GM21825 (cell line): Measurements from ENCODE around the gene RASGEF1C.
"Not testable (repeated sequence)": the region's sequence is repeated elsewhere in the genome, so short reads cannot be mapped to it uniquely, and the experiment has no call there.

Source experiments
- ATAC-seq: cut with Tn5 transposase; IDR thresholded peaks from one replicate; pipeline ENCODE4 v1.9.1; 2021; ENCODE audit warnings: mild to moderate bottlenecking, moderate library complexity; ENCODE audit not compliant: unreplicated experiment

The RASGEF1C gene

GRCh38 chr5:180212363-180213255 lies 3.6 kb upstream of the RASGEF1C start:
- ATAC-seq: no peak

GRCh38 chr5:180211761-180212035 lies 2.7 kb upstream of the RASGEF1C start:
- ATAC-seq: no peak

- no peak for ATAC-seq
These were observed 2.1 kb upstream of the RASGEF1C start for GRCh38 chr5:180210961-180211760.

- not testable (repeated sequence) for ATAC-seq
These were observed 1.1 kb upstream of the RASGEF1C start for GRCh38 chr5:180210077-180210476.

DNA sequence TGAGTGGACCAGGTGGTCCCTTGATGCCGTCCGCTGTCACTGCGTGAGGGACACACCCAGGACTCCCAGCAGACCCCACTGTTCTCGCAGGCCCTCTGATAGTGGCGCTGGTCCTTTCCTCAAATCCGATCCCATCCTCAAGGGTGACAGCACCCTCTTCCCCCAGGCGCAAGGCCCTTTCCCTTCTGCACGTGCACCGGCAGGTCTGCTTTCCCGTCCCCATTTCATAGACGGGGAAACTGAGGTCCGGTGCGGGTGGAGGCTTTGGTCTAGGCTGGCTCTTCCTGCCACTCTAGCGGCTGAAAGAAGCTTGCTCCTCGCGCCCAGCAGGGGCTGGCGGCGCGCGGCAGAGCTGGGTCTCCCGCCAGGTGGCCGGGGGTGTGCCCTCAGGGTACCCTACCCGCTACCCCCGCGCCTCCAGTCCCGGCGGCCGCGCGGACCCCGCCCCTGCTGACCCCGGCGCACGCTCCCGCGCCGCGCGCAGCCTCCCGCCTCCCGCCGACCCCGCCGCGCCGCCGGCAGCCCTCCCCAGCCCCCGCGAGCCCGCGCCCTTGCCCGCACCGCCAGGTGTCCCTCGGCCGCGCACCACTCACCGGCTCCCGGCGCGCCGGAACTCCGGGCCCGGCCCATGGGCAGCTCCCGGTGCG lies 453 bp downstream of the RASGEF1C start:
- ATAC-seq: peak; percentile 21

- ATAC-seq: no peak
These were observed 975 bp downstream of the RASGEF1C start for GRCh38 chr5:180208038-180208434.

- no peak for ATAC-seq
These were observed 1.4 kb downstream of the RASGEF1C start for GRCh38 chr5:180207593-180207992.

DNA sequence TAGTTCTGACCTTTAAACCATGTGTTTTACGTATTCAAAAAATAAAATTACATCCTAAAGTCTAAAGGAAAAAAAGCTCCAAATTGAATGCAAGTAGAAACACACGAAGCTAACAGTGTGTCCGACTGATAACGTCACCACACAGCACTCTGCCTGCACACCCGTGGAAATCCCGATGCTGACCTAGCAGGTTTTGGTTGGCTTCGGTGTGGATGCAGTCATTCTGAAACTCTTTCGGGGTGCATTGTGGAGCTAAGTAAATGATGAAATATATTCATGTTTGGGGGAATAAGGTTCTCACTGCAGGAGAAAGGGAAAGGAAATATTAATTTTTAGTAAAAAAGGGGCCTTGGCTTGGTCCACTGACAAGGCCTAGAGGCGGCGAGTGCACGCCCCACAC lies 2.0 kb downstream of the RASGEF1C start:
- ATAC-seq: no peak

- ATAC-seq: no peak
These were observed 3.1 kb downstream of the RASGEF1C start for GRCh38 chr5:180205916-180206315.

DNA sequence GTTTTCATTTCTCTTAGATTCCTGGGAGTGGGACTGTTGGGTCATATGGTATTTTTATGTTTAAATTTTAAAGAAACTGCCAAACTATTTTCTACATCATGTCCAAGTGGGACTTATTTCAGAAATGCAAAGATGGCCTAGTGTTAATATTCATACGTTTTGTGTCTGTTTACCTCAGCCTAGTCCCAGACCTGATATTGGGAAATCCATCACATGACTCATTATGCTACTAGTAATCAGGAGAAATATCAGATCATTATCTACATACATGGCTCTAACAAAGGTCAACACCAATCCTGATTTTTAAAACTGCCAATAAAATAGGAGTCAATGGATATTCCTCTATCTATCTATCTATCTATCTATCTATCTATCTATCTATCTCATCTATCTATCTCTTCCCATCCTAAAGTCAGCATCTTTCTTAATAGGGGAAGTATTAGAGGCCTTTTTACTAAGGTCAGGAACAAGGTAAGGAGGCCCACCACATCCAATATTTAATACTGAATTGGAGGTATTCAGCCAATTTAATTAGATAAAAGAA lies 4.7 kb downstream of the RASGEF1C start:
- no peak for ATAC-seq

DNA sequence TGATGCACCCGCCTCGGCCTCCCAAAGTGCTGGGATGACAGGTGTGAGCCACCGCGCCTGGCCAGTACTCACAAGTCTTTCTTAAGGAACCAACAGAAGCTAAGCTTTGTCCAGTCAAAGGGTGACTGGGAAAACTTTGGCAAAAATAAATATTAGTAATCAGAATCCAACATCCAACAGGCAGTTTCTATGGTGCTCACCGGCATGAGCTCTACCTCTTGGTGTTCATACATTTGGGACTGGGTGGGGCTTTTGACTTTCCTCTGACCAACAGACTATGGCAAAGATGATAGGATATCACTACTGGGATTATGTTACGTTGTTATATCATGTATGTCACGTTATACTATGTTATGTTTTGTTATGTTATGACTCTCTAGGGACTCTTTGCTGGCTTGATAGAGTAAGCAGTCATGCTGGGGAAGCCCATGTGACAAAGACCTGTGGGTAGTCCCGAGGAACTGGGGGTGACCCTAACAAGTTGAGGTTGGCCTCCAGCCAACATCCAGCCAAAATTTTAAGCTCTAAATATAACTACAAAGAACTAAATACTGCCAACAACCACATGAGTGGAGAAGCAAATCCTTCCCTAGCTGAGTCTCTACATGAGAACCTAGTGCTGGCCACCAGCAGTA lies 6.0 kb downstream of the RASGEF1C start:
- ATAC-seq: no peak

DNA sequence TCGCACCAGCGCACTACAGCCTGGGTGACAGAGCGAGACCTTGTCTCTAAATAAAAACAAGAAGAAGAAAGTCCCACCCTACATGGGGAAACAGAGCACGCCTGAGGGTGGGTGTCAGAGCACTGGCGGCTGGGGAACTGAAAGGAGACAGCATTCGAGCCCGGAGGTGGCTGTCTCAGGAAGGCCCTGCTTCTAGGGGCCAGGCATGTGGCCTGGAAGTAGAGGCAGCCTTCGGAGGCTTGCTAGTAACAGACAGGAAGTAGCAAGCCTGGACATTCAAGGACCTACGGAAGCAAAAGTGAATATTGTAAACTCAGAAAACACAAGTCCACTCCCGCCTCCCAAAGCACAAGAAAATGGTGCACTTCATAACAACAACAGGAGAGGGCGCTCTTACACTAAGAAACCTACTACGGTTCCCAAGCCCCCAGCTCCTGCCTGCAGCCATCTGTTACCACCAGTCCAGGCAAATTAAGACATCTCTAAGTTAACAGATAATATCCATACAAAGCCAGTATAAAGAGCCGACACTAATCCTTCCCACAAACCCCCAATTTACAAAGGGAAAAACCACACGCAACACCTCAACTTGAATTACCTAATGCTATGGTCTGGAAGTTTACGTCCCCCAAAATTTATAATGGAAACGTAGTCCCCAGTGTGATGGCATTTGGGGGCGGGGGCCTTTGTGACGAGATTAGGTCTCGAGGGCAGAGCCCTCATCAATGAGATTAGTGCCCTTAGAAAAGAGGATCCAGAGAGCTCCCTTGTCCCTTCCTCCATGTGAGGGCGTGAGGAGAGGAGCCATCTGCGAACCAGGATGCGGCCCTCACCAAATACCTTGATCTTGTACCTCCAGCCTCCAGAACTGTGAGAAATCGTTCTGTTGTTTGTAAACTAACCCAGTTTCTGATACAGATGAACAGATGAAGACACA lies 7.7 kb downstream of the RASGEF1C start:
- ATAC-seq: no peak

- ATAC-seq: no peak
These were observed 9.6 kb downstream of the RASGEF1C start for GRCh38 chr5:180199390-180199789.

- no peak for ATAC-seq
These were observed 10.8 kb downstream of the RASGEF1C start for GRCh38 chr5:180198208-180198607.

DNA sequence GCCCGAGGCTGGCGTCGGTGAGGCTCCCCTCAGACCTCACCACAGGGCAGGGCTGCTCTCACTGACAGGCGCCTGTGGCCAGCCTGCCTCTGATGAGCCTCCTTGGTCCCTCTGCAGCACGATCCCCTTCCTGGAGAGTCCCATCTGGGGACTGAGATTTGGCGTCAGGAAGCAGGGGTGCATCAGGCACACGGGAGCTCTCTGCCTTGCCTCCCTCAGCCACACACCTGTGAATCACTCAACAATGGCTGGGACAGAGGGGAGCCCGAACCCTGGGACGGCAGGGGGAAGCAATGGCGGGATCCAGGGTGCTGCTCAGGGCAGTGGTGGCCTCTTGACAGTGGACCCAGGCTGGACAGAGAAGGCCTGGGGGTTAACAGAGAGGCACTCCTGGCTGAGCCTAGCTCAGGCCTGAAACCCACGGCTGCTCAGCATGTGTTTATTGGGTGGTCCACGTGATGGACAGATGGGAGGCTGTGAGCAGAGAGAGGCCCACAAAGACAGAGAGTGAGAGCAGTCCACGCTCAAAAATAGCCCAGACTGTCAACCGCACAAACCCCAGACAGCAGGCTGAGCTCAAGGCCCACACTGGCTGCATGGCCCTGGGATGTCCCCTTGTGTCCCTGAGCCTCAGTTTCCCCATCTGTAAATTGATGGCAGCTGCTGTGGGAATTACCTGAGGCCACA lies 11.9 kb downstream of the RASGEF1C start:
- ATAC-seq: no peak

DNA sequence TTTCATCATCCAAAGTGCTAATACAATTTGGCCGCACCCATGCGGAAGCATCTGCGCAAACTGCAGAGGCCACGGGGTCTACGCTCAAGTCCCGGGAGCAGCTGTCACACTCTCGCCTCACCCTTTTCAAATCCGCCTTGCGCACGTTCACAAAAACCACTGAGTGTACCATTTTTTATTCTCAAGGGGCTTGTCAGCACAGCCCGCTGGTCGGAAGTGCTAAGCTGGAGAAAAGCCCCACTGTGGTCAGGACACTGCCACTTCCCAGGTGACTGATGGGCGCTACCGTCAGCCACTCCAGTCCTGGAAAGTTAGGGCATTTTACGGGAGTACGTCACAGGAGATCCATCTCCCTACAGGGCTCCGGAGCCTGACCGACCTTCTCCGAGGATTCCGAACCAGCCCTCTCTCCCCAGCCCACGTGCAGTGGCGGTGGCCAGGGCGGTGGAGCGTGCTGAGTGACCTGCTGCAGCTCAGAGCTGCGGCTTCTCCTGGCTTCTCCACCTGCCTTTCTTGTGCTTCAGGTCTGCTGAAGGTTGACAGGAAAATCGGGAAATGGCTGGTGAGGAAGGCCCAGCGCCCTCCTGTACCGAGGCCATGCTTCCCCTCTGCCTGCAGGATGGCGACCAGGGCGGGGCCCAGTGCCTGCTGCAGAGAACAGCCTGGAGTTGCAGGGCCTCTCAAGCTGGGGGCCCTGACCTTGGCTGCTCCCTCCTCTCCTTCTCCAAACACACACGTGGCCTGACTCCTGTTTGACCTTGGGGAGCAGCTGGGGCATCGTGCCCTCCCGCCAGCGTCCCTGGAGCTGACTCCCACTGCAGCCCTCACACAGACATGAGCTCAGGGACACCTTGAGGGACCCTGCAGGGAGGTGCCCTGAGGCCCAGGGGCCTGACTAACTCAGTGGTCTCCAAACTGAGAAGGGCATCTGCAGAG lies 14.3 kb downstream of the RASGEF1C start:
- no peak for ATAC-seq

- ATAC-seq: no peak
These were observed 15.1 kb downstream of the RASGEF1C start for GRCh38 chr5:180193749-180194375.

GRCh38 chr5:180191716-180192115 lies 17.3 kb downstream of the RASGEF1C start:
- no peak for ATAC-seq
